Activated CD4-positive, alpha-beta T cell treated with anti-CD3 and anti-CD28 coated beads for 36 hours (primary cell): ENCODE results near the gene COPZ1. TPM values are rescaled to one million over a fixed set of nuclear protein-coding genes. Genes with fewer than 3 reads are reported as not detected.
A peak's percentile ranks its signal among the peaks of the same experiment; 100 is the strongest.
"Not testable (repeated sequence)": the region's sequence is repeated elsewhere in the genome, so short reads cannot be mapped to it uniquely, and the experiment has no call there.

Source experiments
- ATAC-seq: fragments of 200-7000 bp; cut with Tn5 transposase; one replicate; pipeline ENCODE4 v1.10.0; 2021; ENCODE audit warnings: mild to moderate bottlenecking, moderate library complexity
- CTCF ChIA-PET: fragments of 350-600 bp; sonication (Branson Sonifier 250); formaldehyde crosslinking; loops from one replicate; lab custom pipeline; 2021; ENCODE audit warnings: antibody characterized with exemption; lab: Charles Lee
- POLR2A ChIA-PET: fragments of 350-600 bp; sonication (Branson Sonifier 250); formaldehyde crosslinking; loops from one replicate; lab custom pipeline; 2021; ENCODE audit warnings: antibody characterized with exemption, inconsistent platforms; lab: Charles Lee
- DNase-seq: peaks from one replicate; pipeline ENCODE4 v3.0.0-alpha.2; 2020
- H3K27ac Mint-ChIP-seq: one replicate; pipeline ENCODE4 v1.8.0; 2021; ENCODE audit warnings: mixed read lengths
- H3K27me3 Mint-ChIP-seq: one replicate; pipeline ENCODE4 v1.8.0; 2021; ENCODE audit warnings: mixed read lengths
- H3K36me3 Mint-ChIP-seq: one replicate; pipeline ENCODE4 v1.8.0; 2021; ENCODE audit warnings: low read depth, mixed read lengths
- H3K4me1 Mint-ChIP-seq: one replicate; pipeline ENCODE4 v1.8.0; 2021; ENCODE audit warnings: mixed read lengths
- H3K4me3 Mint-ChIP-seq: one replicate; pipeline ENCODE4 v1.8.0; 2021; ENCODE audit warnings: mild to moderate bottlenecking, moderate library complexity, mixed read lengths
- H3K9me3 Mint-ChIP-seq: one replicate; pipeline ENCODE4 v1.8.0; 2021; ENCODE audit warnings: low read depth, mixed read lengths
- intact Hi-C, 2 experiments: fragments of 100-400 bp; cut with DNase I in 1 of 2; cut with micrococcal nuclease in 1 of 2; formaldehyde crosslinking; loops; one replicate each; pipeline versions ENCODE4 v1.14.2 to v1.15.1; 2022 to 2024; cut with DNase I, micrococcal nuclease
- total RNA-seq, 2 experiments: library from RNA; stranded (reverse); gene quantifications; one replicate each; pipeline ENCODE4 v1.2.3, GENCODE V29; 2021

Gene COPZ1
- total RNA-seq, 2 experiments from 2014 or later: 95.2 to 98.7 TPM

DNA sequence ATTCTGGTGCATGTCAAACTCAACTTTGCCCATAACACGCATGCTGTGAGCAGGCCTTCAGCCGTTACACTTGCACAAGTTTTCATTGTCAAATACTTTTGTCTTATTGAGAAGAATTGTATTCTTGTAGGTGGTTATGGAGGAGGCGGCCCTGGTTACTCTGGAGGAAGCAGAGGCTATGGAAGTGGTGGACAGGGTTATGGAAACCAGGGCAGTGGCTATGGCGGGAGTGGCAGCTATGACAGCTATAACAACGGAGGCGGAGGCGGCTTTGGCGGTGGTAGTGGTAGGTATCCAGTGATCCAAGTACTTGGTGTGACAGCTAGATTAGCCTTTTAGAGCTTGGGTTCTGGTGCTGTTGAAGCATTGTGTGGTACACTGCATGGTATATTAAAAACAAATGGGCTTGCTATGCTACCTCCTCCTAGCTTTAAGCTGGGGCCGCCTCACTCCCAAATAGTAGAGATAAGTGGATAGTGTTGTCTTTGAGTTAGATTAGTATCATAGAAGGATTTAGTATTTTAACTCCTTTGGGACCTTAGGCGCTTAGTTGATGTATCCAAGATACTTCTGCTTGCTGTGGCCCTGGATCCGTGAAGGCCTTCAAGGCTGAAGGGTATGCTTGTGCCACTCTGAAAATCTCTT, 41.9 kb upstream of the COPZ1 start:
- H3K4me3 Mint-ChIP-seq: no peak overlapping the region
- H3K4me1 Mint-ChIP-seq: peaks cover 36% of the 10 kb centered on the region

DNA sequence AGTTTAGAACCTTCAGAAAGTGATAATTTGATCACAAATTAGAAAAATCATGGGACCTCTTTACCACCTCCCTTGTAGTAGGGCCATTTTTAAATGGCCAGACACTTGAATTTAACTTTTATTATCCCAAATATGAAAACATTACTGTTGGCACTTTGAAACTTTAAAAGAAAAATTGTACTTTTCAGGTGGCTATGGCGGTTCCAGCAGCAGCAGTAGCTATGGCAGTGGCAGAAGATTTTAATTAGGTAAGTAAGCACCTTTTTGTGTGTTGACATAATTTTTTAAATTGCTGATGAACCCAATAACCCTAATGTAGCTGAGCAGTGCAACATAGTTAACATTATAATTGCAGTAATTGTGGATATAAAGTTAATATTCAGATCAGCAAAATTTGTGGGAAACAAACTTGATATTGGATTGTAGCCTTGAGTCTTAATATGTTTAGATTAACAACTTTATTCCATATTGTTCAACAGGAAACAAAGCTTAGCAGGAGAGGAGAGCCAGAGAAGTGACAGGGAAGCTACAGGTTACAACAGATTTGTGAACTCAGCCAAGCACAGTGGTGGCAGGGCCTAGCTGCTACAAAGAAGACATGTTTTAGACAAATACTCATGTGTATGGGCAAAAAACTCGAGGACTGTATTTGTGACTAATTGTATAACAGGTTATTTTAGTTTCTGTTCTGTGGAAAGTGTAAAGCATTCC, 40.7 kb upstream of the COPZ1 start:
- ChIA-PET POLR2A (interaction anchor here (1.2 to 1.6 kb wide), 3 partner anchors 10 to 75 kb away, joined by 4 to 10 read pairs (median 7); partner anchors contain the start of gene COPZ1), CTCF (interaction anchor here (0.9 to 2.0 kb wide), 4 partner anchors 9 to 95 kb away, joined by 3 to 7 read pairs (median 5); partner anchors contain the start of gene COPZ1)
- H3K27me3 Mint-ChIP-seq, H3K4me3 Mint-ChIP-seq, ATAC-seq, H3K9me3 Mint-ChIP-seq, H3K27ac Mint-ChIP-seq, DNase-seq, H3K36me3 Mint-ChIP-seq: not testable (repeated sequence)
- peaks cover 33% of the 10 kb centered on the region for H3K4me1 Mint-ChIP-seq
- intact Hi-C loops: loop anchor here in 1 of 2 experiments (5.0 to 10.0 kb wide), 4 partner anchors 653 to 1831 kb away; partner anchors contain the start of genes AAAS, RPL41, TESPA1 and ZC3H10

More for the DNA sequence above, 41.9 kb upstream of the COPZ1 start:
- intact Hi-C loops: loop anchor here in 1 of 2 experiments (5.0 to 10.0 kb wide), 4 partner anchors 654 to 1832 kb away; partner anchors contain the start of genes AAAS, RPL41, TESPA1 and ZC3H10
- DNase-seq (peak; percentile 63), ATAC-seq (no peak)
- CTCF ChIA-PET: interaction anchor here (0.6 to 2.0 kb wide), 4 partner anchors 11 to 116 kb away, joined by 3 to 7 read pairs (median 4); no protein-coding TSS in a partner anchor
- Mint-ChIP-seq H3K36me3 (no peaks in the 10 kb centered on the region), H3K27me3 (no peaks in the 10 kb centered on the region), H3K27ac (no peak overlapping the region), H3K9me3 (no peaks in the 10 kb centered on the region)
- POLR2A ChIA-PET: interaction anchor here (1.5 to 1.6 kb wide), 2 partner anchors 11 to 42 kb away, joined by 4 to 7 read pairs; partner anchors contain the start of gene COPZ1

GRCh38 chr12:54285150-54286041, 39.5 kb upstream of the COPZ1 start:
- H3K4me1 Mint-ChIP-seq: peaks cover 33% of the 10 kb centered on the region
- H3K27me3 Mint-ChIP-seq: no peaks in the 10 kb centered on the region
- ATAC-seq (no peak), DNase-seq (no peak)
- CTCF ChIA-PET: interaction anchor here (0.6 to 2.0 kb wide), 6 partner anchors 13 to 83 kb away, joined by 3 to 12 read pairs (median 6); partner anchors contain the start of gene COPZ1
- no peaks in the 10 kb centered on the region for H3K9me3 Mint-ChIP-seq
- peak overlapping the region; percentile 63 for H3K27ac Mint-ChIP-seq
- POLR2A ChIA-PET: interaction anchor here (1.8 to 2.4 kb wide), 3 partner anchors 10 to 212 kb away, joined by 4 to 17 read pairs (median 8); partner anchors contain the start of gene NCKAP1L
- H3K36me3 Mint-ChIP-seq: peaks cover 3% of the 10 kb centered on the region
- intact Hi-C loops: loop anchor here in 1 of 2 experiments (10.0 kb wide), 1 partner anchor 1829 kb away; the partner anchor contains the start of genes RPL41 and ZC3H10
- H3K4me3 Mint-ChIP-seq: no peak overlapping the region

- ChIA-PET POLR2A (interaction anchor here (0.6 to 2.4 kb wide), 12 partner anchors 9 to 259 kb away, joined by 3 to 17 read pairs (median 4); partner anchors contain the start of genes COPZ1 and NCKAP1L), CTCF (interaction anchor here (0.6 to 2.0 kb wide), 9 partner anchors 9 to 93 kb away, joined by 3 to 12 read pairs (median 5); partner anchors contain the start of gene COPZ1)
- peak overlapping the region; percentile 21 for H3K4me3 Mint-ChIP-seq
- H3K27ac Mint-ChIP-seq: peak overlapping the region; percentile 63
- ATAC-seq (no peak), DNase-seq (no peak)
- no peaks in the 10 kb centered on the region for H3K27me3 Mint-ChIP-seq
- no peaks in the 10 kb centered on the region for H3K9me3 Mint-ChIP-seq
- peaks cover 3% of the 10 kb centered on the region for H3K36me3 Mint-ChIP-seq
- intact Hi-C loops: loop anchor here in 1 of 2 experiments (10.0 kb wide), 1 partner anchor 1828 kb away; the partner anchor contains the start of genes RPL41 and ZC3H10
- peaks cover 33% of the 10 kb centered on the region for H3K4me1 Mint-ChIP-seq
Observed at GRCh38 chr12:54286042-54287030, 38.6 kb upstream of the COPZ1 start.

- Mint-ChIP-seq H3K27me3 (no peaks in the 10 kb centered on the region), H3K36me3 (peaks cover 3% of the 10 kb centered on the region), H3K4me1 (peaks cover 31% of the 10 kb centered on the region), H3K4me3 (peak overlapping the region; percentile 2), H3K9me3 (no peaks in the 10 kb centered on the region), H3K27ac (peak overlapping the region; percentile 51)
- CTCF ChIA-PET: interaction anchor here (0.6 to 2.0 kb wide), 9 partner anchors 8 to 92 kb away, joined by 3 to 12 read pairs (median 5); partner anchors contain the start of gene COPZ1
- peak; percentile 19 for DNase-seq
- intact Hi-C loops: loop anchor here in 1 of 2 experiments (10.0 kb wide), 1 partner anchor 1827 kb away; the partner anchor contains the start of genes RPL41 and ZC3H10
- POLR2A ChIA-PET: interaction anchor here (0.7 to 2.4 kb wide), 14 partner anchors 7 to 210 kb away, joined by 3 to 17 read pairs (median 3); partner anchors contain the start of genes COPZ1, HNRNPA1 and NCKAP1L
- ATAC-seq: no peak
Observed at GRCh38 chr12:54287261-54288157, 37.4 kb upstream of the COPZ1 start.

DNA sequence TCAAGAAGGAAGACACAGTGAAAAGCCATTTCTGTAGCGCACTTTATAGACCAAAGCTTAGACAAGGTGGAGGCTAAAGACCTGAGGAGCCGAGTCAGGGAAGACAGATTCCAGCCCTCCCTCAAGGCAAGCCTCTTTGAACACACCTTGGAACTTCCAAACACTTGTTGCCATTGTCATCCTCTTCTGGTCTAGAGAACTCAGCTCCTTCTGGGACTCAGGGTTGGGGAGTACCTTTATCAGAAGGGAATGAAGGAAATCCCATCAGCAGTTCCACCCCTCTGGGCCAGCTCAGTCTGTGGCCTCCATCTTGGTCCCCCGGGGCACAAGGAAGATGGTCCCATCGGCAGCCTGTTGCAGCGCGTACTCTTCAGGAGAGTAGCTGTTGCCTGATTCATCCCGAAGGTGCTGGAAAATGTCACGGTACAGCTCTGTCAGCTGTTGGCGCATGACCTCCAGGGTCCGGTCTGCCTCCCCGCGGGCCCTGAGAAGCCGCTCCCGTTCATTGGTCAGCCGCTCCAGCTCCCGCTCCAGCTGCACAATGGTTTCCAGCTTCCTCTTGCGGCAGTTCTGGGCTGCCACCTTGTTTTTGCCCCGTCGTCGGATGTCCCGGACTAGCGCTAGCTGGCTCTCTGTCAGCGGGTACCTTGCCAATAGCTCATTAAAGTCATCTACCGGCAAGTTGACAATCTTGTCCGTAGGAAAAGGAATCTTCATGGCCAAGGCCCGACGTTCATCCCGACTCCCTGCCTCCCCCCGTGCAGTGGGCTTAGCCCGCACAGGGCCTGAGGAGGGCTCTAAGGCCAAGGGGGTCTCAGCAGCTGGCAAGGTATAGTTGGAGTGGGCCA, 32.6 kb upstream of the COPZ1 start:
- H3K4me3 Mint-ChIP-seq: no peak overlapping the region
- ATAC-seq: no peak
- H3K9me3 Mint-ChIP-seq: no peaks in the 10 kb centered on the region
- no peaks in the 10 kb centered on the region for H3K4me1 Mint-ChIP-seq
- CTCF ChIA-PET: interaction anchor here (0.6 to 10.1 kb wide), 28 partner anchors 14 to 1254 kb away, joined by 3 to 83 read pairs (median 4); partner anchors contain the start of gene COPZ1
- no peaks in the 10 kb centered on the region for H3K27me3 Mint-ChIP-seq
- H3K27ac Mint-ChIP-seq: no peak overlapping the region
- DNase-seq: no peak
- POLR2A ChIA-PET: interaction anchor here (0.9 to 1.3 kb wide), 2 partner anchors 32 to 67 kb away, joined by 3 read pairs; partner anchors contain the start of gene COPZ1
- H3K36me3 Mint-ChIP-seq: peaks cover 3% of the 10 kb centered on the region
- intact Hi-C loops: no loop called here

DNA sequence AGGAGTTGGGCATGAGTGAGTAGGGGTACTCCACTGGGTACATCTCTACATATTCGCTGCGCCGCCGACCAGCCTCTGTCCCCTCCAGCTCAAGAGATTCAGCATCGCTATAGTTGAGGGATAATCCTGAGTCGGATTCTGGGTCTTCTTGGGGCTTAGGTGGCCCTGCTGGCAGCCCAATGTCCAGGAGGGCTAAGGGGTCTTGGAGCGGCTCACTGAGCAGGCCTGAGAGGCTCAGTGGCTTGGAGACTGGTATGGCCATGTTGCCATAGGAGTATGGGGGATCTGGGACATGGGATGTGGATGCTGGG, 32.0 kb upstream of the COPZ1 start:
- intact Hi-C loops: no loop called here
- ATAC-seq: no peak
- ChIA-PET CTCF (interaction anchor here (0.6 to 10.1 kb wide), 24 partner anchors 9 to 764 kb away, joined by 3 to 83 read pairs (median 6); partner anchors contain the start of gene COPZ1), POLR2A (interaction anchor here (1.3 to 1.5 kb wide), 2 partner anchors 13 to 66 kb away, joined by 3 read pairs; partner anchors contain the start of genes CBX5 and HNRNPA1)
- Mint-ChIP-seq H3K27me3 (peaks cover 3% of the 10 kb centered on the region), H3K4me1 (peaks cover 3% of the 10 kb centered on the region), H3K27ac (no peak overlapping the region), H3K9me3 (no peaks in the 10 kb centered on the region), H3K4me3 (no peak overlapping the region), H3K36me3 (peaks cover 3% of the 10 kb centered on the region)
- no peak for DNase-seq
